HG03432 (cell line): Measurements from ENCODE around the gene HSF2.

ENCODE experiments used
- ATAC-seq: cut with Tn5 transposase; IDR thresholded peaks from one replicate; pipeline ENCODE4 v1.9.1; 2021; ENCODE audit warnings: mild to moderate bottlenecking, moderate library complexity; ENCODE audit not compliant: unreplicated experiment

Gene HSF2

GRCh38 chr6:122394016-122394415, 5.4 kb upstream of the HSF2 start:
- no peak for ATAC-seq

DNA sequence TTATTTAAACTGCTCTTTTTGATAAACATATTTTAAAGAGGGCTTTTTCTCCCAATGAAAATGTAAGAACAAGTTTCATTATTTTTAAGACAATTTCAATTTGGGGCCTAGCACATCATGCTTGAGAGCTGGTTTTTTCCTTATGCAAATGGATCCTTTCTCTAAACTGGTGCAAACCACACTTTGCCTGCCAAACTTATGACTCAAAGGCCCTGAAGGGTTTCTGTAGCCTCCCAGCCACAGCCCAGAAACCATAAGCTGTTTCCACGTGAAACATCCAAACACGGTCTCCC, 451 bp upstream of the HSF2 start:
- no peak for ATAC-seq

DNA sequence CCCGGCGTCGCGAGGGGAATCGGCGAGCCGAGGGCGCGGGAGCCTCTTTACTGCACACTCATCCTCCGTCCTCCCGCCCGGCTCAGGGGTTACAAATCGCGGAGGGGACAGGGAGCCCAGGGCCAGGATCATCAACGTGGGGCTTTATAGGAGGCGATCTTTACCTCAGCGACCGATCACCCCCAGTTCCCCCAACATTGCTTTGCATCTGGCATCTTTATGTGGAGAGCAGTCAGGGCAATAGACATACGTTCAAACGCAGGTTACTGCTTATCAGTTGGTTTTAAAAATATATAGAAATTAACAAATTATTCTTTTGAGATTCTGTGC, 634 bp downstream of the HSF2 start:
- ATAC-seq = peak; percentile 24

DNA sequence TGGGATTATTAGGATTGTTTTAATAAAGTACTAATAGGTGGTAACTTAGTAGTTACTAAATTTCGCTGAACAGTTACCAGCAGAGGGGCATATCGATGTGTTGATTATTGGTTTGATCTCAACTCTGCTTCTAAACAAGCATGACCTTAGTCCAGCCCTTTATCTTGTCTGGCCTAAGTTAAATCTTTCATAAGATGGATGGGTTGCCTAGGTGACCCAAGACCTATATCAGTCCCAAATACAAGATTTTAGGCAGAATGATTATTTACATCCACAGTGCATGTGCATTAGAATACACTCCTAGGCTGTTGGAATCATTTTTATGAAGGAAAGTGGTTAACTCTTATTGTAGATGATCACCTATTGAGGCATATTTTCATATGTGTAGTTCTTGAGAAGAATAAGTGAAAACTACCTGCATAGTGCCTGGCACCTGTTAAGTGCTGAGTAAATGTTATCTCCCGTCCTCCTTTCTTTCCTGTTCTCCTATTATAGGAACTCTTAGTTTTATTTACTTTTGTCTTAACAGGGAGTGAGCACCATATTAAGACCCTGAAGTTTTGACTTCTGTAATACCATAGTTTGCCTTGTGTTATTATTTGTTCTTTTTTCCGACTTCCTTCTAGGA, 1.1 kb downstream of the HSF2 start:
- ATAC-seq = no peak

- no peak for ATAC-seq
Observed at GRCh38 chr6:122401104-122401503, 1.7 kb downstream of the HSF2 start.

DNA sequence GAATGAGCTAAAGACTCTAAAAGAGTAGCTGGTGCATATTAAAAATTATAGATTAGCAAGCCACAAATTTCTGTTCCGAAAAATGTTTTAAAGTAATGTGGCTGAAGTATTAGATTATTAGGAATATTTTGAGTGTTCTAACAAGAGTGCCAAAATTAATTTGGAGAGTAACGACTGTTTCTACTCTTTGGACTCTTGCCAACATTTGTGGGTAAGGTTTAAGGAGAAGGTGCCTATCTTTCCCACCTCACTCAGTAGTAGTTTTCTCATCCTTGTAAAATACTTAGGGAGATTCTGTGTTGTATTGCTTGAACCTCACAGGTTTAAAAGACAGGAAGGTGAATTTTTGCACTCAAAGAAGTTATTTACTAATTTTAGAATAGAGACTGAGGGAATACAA, 5.0 kb downstream of the HSF2 start:
- ATAC-seq = no peak

DNA sequence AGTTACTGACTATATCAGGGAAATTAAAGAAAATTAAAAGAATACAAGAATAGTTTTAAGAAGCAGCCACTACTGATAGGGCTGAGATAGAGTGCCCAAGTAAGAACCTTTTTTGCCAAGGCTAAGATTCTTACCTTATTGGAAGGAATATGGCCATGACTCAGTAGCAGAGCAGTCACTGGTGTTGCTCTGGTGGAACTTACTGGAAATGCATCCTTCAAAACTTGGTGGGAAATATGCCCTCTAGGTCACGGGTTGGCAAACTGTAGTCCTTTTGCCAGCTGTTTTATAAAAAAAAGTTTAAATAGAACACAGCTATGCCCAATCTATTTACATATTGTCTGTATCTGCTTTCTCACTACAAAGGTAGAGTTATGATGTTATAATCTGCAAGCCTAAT, 6.0 kb downstream of the HSF2 start:
- no peak for ATAC-seq

DNA sequence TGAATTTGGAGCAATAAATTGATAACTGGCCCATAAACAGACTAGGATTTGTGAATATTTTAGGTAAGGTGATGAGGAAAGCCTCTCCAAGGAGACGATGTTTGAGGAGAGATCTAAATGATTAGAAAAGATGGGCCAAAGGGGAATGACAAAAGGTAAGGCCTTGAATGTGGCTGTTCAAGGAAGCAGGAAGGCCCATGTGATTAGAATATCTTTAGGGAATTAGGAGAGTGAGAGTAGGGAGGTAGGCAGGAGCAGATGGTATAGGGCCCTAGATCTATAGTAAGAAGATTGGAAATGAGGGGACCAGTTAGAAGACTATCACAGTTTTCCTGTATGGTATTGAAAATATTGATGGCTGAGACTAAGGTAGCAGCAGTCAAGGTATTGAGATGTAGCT, 6.7 kb downstream of the HSF2 start:
- ATAC-seq = no peak

GRCh38 chr6:122407712-122408111, 8.3 kb downstream of the HSF2 start:
- no peak for ATAC-seq

GRCh38 chr6:122408240-122408639, 8.8 kb downstream of the HSF2 start:
- no peak for ATAC-seq

GRCh38 chr6:122408702-122409458, 9.4 kb downstream of the HSF2 start:
- no peak for ATAC-seq

GRCh38 chr6:122412001-122412400, 12.5 kb downstream of the HSF2 start:
- ATAC-seq = no peak

GRCh38 chr6:122416825-122417224, 17.4 kb downstream of the HSF2 start:
- no peak for ATAC-seq

DNA sequence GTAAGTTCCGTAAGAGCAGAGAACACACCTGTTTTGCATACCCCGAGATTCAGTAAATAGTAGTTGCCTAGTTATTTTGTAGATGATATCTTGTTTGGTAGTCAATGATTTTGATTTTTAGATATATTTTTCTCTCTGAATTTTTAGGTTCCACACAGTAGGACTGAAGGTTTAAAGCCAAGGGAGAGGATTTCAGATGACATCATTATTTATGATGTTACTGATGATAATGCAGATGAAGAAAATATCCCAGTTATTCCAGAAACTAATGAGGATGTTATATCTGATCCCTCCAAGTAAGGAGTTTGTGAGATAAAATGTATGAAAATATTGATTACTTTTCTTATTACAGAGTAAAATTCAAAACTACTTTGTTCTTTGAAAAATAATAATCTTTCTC, 22.6 kb downstream of the HSF2 start:
- ATAC-seq = no peak

DNA sequence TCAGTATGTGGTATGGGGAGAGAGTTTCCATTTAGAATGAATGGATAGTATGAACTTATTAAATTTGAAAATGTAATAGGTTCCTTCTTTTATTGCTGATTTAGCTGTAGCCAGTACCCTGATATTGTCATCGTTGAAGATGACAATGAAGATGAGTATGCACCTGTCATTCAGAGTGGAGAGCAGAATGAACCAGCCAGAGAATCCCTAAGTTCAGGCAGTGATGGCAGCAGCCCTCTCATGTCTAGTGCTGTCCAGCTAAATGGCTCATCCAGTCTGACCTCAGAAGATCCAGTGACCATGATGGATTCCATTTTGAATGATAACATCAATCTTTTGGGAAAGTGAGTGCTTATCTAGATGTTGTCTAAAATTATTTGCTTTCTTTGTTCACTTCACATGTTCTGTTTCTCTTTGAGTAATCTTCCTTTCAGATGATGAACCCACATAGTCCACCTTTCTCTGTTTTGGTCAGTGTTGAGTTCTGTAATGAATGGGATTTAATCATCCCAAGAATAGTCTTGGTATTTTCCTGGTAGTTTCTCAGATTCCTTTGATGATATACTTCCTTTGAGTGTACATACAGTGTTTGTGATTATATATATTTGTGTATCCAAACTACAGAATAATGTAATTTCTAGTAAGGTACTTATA, 23.3 kb downstream of the HSF2 start:
- peak; percentile 95 for ATAC-seq

- no peak for ATAC-seq
Observed at GRCh38 chr6:122423734-122424133, 24.3 kb downstream of the HSF2 start.

- ATAC-seq = no peak
Observed at GRCh38 chr6:122426597-122426996, 27.1 kb downstream of the HSF2 start.

DNA sequence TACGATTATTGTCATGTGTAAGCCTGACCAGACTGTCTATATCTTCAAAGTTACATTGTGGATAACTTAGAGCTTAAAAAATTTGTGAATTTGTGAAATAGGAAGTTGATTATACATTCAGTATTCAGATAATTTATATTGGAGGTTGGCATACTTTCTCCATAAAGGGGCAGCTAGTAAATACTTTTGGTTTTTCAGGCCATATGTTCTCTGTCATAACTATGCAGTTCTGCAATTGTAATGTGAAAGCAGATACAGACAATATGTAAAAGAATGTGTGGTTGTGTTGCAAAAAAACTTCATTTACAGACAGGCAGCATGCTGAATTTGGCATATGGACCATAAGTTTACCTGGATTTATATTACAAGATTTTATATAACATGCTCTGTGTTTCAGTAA, 29.3 kb downstream of the HSF2 start:
- ATAC-seq = no peak

GRCh38 chr6:122429323-122429722, 29.9 kb downstream of the HSF2 start:
- no peak for ATAC-seq

GRCh38 chr6:122431780-122432179, 32.3 kb downstream of the HSF2 start:
- ATAC-seq = no peak

- ATAC-seq = peak; percentile 71
Observed at GRCh38 chr6:122432816-122433215, 33.4 kb downstream of the HSF2 start.

- no peak for ATAC-seq
Observed at GRCh38 chr6:122438975-122439374, 39.5 kb downstream of the HSF2 start.

- no peak for ATAC-seq
Observed at GRCh38 chr6:122445274-122445673, 45.8 kb downstream of the HSF2 start.
